ENCODE measurements around the gene USP3.

The USP3 gene

DNA sequence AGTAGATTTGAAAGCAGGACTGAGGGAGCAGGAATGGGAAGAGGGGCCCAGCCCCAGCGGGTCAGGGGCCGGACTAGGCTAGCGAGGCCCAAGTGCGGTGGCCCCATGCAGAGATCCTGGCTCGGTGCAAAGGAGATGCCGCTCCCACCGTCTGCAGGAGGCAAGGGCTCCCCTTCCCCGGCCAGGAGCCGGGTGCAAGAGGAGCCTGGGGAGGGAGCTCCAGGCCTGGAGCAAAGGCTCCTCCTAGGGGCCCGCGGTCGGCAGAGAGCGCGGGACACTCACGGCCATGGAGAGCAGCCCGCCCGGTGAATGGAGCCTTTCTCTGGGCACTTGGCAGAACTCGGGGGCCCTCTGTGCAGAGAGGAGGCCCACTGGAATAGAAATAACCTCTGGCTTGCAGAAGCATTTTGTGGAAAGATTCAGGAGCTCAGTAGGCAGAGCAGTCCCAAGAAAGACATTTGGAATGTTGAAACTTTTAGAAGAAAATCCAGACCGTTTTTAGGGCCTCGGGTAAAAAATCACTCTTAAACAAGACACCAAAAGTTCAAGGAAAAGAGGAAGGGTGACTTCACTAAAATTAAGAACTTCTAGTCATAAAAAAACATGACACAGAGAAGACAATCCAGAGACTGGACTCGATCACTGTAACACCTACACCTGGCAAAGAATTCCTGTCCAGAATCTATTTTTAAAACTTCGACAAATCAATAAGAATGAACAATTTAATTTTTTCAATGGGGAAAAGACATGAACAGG lies 43.0 kb upstream of the USP3 start:
- no peak overlapping the region for H3K27ac ChIP-seq (ENCODE audit: low read depth, low read length)
- H3K79me2 ChIP-seq (ENCODE audit: insufficient read depth, low read length): no peaks in the 10 kb centered on the region
- no peak overlapping the region for H3K4me2 ChIP-seq (ENCODE audit: low read depth, low read length, poor library complexity, severe bottlenecking)
- no peak overlapping the region for H3K4me3 ChIP-seq (ENCODE audit: insufficient read depth, low read length, poor library complexity, severe bottlenecking)
- H3K9me2 ChIP-seq (replicated peaks; ENCODE audit: insufficient read depth, low read length): no peaks in the 10 kb centered on the region
- no peak overlapping the region for H2AFZ ChIP-seq (ENCODE audit: low read depth, low read length, severe bottlenecking)
- H3K36me3 ChIP-seq (ENCODE audit: low read length): no peaks in the 10 kb centered on the region
- no peak for TF ChIP-seq EZH2phosphoT487 (conservative IDR thresholded peaks at IDR 0.05; ENCODE audit: low read length)
- TF ChIP-seq, protein P1, sequence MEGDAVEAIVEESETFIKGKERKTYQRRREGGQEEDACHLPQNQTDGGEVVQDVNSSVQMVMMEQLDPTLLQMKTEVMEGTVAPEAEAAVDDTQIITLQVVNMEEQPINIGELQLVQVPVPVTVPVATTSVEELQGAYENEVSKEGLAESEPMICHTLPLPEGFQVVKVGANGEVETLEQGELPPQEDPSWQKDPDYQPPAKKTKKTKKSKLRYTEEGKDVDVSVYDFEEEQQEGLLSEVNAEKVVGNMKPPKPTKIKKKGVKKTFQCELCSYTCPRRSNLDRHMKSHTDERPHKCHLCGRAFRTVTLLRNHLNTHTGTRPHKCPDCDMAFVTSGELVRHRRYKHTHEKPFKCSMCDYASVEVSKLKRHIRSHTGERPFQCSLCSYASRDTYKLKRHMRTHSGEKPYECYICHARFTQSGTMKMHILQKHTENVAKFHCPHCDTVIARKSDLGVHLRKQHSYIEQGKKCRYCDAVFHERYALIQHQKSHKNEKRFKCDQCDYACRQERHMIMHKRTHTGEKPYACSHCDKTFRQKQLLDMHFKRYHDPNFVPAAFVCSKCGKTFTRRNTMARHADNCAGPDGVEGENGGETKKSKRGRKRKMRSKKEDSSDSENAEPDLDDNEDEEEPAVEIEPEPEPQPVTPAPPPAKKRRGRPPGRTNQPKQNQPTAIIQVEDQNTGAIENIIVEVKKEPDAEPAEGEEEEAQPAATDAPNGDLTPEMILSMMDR (IDR thresholded peaks at IDR 0.05; ENCODE audit: insufficient read depth, low read length, poor library complexity, severe bottlenecking): no peak
- no peaks in the 10 kb centered on the region for H4K20me1 ChIP-seq (ENCODE audit: low read depth, low read length)
- H3K9me3 ChIP-seq (ENCODE audit: insufficient read depth, low read length): no peaks in the 10 kb centered on the region
- no peak overlapping the region for H3K9ac ChIP-seq (ENCODE audit: low read length)
- H3F3A ChIP-seq (ENCODE audit: insufficient read depth): no peaks in the 10 kb centered on the region
- H3K27me3 ChIP-seq (ENCODE audit: low read length): no peaks in the 10 kb centered on the region

DNA sequence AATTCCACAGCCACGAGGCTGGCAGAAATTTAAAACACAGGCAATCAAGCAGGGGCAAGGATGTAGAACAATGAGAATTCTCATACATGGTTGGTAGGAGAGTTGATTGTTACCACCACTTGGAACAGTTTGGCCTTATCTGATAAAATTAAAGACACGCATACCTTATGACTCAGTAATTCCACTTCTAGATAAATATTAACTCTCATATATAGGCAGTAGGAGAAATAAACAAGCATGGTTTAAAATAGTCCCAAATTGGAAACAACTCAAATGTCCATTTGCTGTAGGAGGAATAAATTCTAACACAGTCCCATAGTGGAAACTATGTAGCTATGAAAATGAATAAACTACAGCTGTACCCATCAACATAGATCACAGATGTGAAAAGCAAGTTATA lies 42.3 kb upstream of the USP3 start:
- Histone ChIP-seq H3K27me3 (ENCODE audit: low read length) (no peaks in the 10 kb centered on the region), H3F3A (ENCODE audit: insufficient read depth) (no peaks in the 10 kb centered on the region), H2AFZ (ENCODE audit: low read depth, low read length, severe bottlenecking) (no peak overlapping the region), H3K79me2 (ENCODE audit: insufficient read depth, low read length) (no peaks in the 10 kb centered on the region), H3K27ac (ENCODE audit: low read depth, low read length) (no peak overlapping the region), H3K9ac (ENCODE audit: low read length) (no peak overlapping the region), H4K20me1 (ENCODE audit: low read depth, low read length) (no peaks in the 10 kb centered on the region), H3K36me3 (ENCODE audit: low read length) (no peaks in the 10 kb centered on the region), H3K4me3 (ENCODE audit: insufficient read depth, low read length, poor library complexity, severe bottlenecking) (no peak overlapping the region), H3K9me3 (ENCODE audit: insufficient read depth, low read length) (no peaks in the 10 kb centered on the region), H3K4me2 (ENCODE audit: low read depth, low read length, poor library complexity, severe bottlenecking) (no peak overlapping the region), H3K9me2 (replicated peaks; ENCODE audit: insufficient read depth, low read length) (no peaks in the 10 kb centered on the region)
- TF ChIP-seq, protein P1 (IDR thresholded peaks at IDR 0.05; ENCODE audit: insufficient read depth, low read length, poor library complexity, severe bottlenecking): no peak
- TF ChIP-seq EZH2phosphoT487 (conservative IDR thresholded peaks at IDR 0.05; ENCODE audit: low read length): no peak

DNA sequence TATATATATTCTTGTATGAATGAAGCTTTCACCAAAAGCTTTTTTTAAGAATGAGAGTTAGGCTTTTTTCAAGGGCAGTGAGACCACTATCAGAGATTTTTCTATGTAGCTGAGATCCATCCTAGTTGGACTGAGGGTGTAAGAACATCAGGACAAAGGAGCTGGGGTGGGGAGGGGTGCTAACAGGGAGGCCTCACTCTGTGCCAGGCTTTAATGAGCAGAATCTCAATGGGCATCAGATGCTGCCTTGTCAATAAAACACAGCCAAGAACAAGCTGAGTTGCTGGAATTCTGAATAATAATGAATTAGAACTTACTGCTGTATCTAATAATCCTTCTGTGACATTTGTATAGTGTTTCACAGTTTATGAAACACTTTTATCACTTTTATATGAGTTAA lies 41.4 kb upstream of the USP3 start:
- Histone ChIP-seq H3K27me3 (ENCODE audit: low read length) (no peaks in the 10 kb centered on the region), H3F3A (ENCODE audit: insufficient read depth) (no peaks in the 10 kb centered on the region), H2AFZ (ENCODE audit: low read depth, low read length, severe bottlenecking) (no peak overlapping the region), H3K9ac (ENCODE audit: low read length) (no peak overlapping the region), H3K9me2 (replicated peaks; ENCODE audit: insufficient read depth, low read length) (no peaks in the 10 kb centered on the region), H3K36me3 (ENCODE audit: low read length) (no peaks in the 10 kb centered on the region), H3K27ac (ENCODE audit: low read depth, low read length) (no peak overlapping the region), H3K4me2 (ENCODE audit: low read depth, low read length, poor library complexity, severe bottlenecking) (no peak overlapping the region), H3K9me3 (ENCODE audit: insufficient read depth, low read length) (no peaks in the 10 kb centered on the region), H3K79me2 (ENCODE audit: insufficient read depth, low read length) (no peaks in the 10 kb centered on the region), H3K4me3 (ENCODE audit: insufficient read depth, low read length, poor library complexity, severe bottlenecking) (no peak overlapping the region), H4K20me1 (ENCODE audit: low read depth, low read length) (no peaks in the 10 kb centered on the region)
- TF ChIP-seq EZH2phosphoT487 (conservative IDR thresholded peaks at IDR 0.05; ENCODE audit: low read length): no peak
- TF ChIP-seq, protein P1 (IDR thresholded peaks at IDR 0.05; ENCODE audit: insufficient read depth, low read length, poor library complexity, severe bottlenecking): no peak
